Lung (tissue), 12 donors: Measurements from ENCODE around the gene FBLIM1. TPM values are rescaled to one million over a fixed set of nuclear protein-coding genes. Genes with fewer than 3 reads are reported as not detected.

Experiments
- ATAC-seq: fragments of 200-7000 bp; cut with Tn5 transposase; one replicate; pipeline ENCODE4 v1.9.1; 2020; ENCODE audit warnings: moderate number of reproducible peaks; ENCODE audit not compliant: insufficient read depth, low FRiP score
- DNase-seq, 3 donors: peaks; one replicate each; pipeline ENCODE4 v3.0.0-alpha.2; 2013 to 2017
- H3K27ac ChIP-seq, 2 donors: one replicate each; pipeline ENCODE4 v1.5.1; 2013; ENCODE audit warnings: mild to moderate bottlenecking in 2 of 2, moderate library complexity in 2 of 2, control low read depth in 1 of 2, inconsistent platforms in 1 of 2, low read depth in 1 of 2, low read length in 1 of 2
- H3K27me3 ChIP-seq, 3 donors: one replicate each; pipeline ENCODE4 v1.5.1; 2013; ENCODE audit warnings: low read length in 2 of 3; ENCODE audit not compliant: control insufficient read depth in 3 of 3, insufficient read depth in 3 of 3
- H3K36me3 ChIP-seq, 4 donors: one replicate each; pipeline ENCODE4 v1.5.1; 2013; ENCODE audit warnings: low read length in 4 of 4, mild to moderate bottlenecking in 1 of 4, moderate library complexity in 1 of 4; ENCODE audit not compliant: control insufficient read depth in 4 of 4, insufficient read depth in 4 of 4
- H3K4me1 ChIP-seq, 5 donors: one replicate each; pipeline ENCODE4 v1.5.1; 2013; ENCODE audit warnings: low read length in 5 of 5, mild to moderate bottlenecking in 2 of 5, moderate library complexity in 1 of 5; ENCODE audit not compliant: control insufficient read depth in 5 of 5, insufficient read depth in 5 of 5
- H3K4me3 ChIP-seq: one replicate; pipeline ENCODE4 v1.5.1; 2013; ENCODE audit warnings: mild to moderate bottlenecking, control low read depth, moderate library complexity
- H3K9ac ChIP-seq, 2 donors: one replicate each; pipeline ENCODE4 v1.5.1; 2013; ENCODE audit warnings: low read length in 2 of 2, control low read depth in 1 of 2; ENCODE audit not compliant: insufficient read depth in 1 of 2
- H3K9me3 ChIP-seq, 4 donors: one replicate each; pipeline ENCODE4 v1.5.1; 2013; ENCODE audit warnings: low read length in 3 of 4, mild to moderate bottlenecking in 1 of 4, moderate library complexity in 1 of 4; ENCODE audit not compliant: control insufficient read depth in 4 of 4, insufficient read depth in 3 of 4
- WGBS, 2 donors: extraction: QIAGEN DNeasy Blood & Tissue Kit; methylation state at CpG; one replicate each; pipeline ENCODE4 v1.1.7; 2013; 5-methylcytosine and 5-hydroxymethylcytosine counted together
- polyA plus RNA-seq, 2 donors: library from polyadenylated mRNA; stranded (reverse); fragments of 200-250 nt; gene quantifications; one replicate each; pipeline ENCODE4 v1.2.1, GENCODE V29; 2013
- total RNA-seq, 2 donors: library from RNA; depleted of rRNA in 1 of 2; stranded (reverse); fragments of >200 nt in 1 of 2; gene quantifications; one replicate each; pipeline ENCODE4 v1.2.1, GENCODE V29; 2014 to 2021
- TF ChIP-seq, protein P1 (sequence below): IDR thresholded peaks from 2 replicates; pipeline ENCODE4 v1.5.1; 2012; ENCODE audit warnings: mild to moderate bottlenecking; ENCODE audit errors: control extremely low read depth, extremely low read depth
- donor health status: control.
- donor health status: control.
- donor health status: Bipolar disorder and iron deficiency.
- donor health status: healthy.
- donor health status: DM: yes; HTN: yes; CAD: no.

Gene FBLIM1
- total and polyA plus RNA-seq, 4 donors = 15.8 to 55.0 (median 31.8) TPM

GRCh38 chr1:15764890-15765289 is 6.3 kb downstream of the FBLIM1 start:
- Histone ChIP-seq H3K27me3 (no peaks in the 10 kb centered on the region), H3K27ac (no peak overlapping the region), H3K4me1 (peaks cover 0 to 30% (median 9%) of the 10 kb centered on the region in 5 donors), H3K9me3 (no peaks in the 10 kb centered on the region), H3K9ac (no peak overlapping the region), H3K4me3 (no peak overlapping the region), H3K36me3 (peaks cover 0 to 31% (median 9%) of the 10 kb centered on the region in 4 donors)
- WGBS, 2 donors = 84 to 87% methylated on average over 15 of the region's 15 CpGs
- TF ChIP-seq, protein P1, sequence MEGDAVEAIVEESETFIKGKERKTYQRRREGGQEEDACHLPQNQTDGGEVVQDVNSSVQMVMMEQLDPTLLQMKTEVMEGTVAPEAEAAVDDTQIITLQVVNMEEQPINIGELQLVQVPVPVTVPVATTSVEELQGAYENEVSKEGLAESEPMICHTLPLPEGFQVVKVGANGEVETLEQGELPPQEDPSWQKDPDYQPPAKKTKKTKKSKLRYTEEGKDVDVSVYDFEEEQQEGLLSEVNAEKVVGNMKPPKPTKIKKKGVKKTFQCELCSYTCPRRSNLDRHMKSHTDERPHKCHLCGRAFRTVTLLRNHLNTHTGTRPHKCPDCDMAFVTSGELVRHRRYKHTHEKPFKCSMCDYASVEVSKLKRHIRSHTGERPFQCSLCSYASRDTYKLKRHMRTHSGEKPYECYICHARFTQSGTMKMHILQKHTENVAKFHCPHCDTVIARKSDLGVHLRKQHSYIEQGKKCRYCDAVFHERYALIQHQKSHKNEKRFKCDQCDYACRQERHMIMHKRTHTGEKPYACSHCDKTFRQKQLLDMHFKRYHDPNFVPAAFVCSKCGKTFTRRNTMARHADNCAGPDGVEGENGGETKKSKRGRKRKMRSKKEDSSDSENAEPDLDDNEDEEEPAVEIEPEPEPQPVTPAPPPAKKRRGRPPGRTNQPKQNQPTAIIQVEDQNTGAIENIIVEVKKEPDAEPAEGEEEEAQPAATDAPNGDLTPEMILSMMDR = no peak
- ATAC-seq (no peak), DNase-seq (no peak)

DNA sequence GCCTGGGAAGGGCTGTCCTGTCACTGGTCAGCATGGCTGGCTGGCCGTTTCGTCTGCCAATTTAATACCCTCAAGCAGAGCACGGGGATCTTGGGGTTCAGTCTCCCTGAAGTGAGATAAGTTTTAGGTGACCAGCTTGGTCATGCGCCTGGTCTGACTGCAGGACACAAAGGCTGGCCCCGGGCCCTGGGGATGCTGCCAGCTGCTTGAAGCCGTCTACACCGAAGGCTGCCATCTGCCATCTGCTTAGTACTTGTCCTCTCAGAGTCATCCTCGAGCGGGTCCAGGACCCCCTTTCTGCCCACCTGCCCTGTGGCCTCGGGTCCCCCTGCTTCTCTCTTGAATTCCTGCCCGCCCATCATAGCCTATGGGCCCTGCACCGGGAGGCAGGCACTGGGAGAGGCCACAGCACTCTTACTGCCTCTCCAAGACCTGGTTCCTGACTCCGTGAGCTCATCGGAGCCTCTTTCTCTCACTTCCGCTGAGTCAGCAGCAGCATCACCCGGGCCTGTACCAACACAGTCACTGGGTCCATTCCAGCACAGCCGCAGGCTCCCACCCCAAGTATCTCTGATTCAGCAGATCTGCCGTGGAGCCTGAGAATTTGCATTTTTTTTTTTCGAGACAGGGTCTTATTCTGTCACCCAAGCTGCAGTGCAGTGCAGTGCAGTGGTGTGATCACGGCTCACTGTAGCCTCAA is 7.0 kb downstream of the FBLIM1 start:
- peaks cover 0 to 22% (median 9%) of the 10 kb centered on the region in 5 donors for H3K4me1 ChIP-seq
- no peaks in the 10 kb centered on the region for H3K9me3 ChIP-seq
- ATAC-seq = no peak

DNA sequence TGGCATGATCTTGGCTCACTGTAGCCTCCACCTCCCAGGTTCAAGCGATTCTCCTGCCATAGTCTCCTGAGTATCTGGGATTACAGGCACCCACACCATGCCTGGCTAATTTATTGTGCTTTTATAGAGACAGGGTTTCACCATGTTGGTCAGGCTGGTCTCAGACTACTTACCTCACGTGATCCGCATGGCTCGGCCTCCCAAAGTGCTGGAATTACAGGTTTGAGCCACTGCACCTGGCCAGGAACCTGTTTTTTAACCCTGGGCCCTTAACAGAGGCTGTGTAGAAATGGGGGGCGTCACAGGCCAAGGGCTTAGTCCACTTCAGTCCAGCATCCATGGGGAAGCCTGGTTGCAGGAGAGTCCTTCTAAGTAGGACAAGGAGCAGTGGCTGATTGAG is 9.3 kb downstream of the FBLIM1 start:
- 91 to 95% methylated on average over 5 of the region's 5 CpGs for WGBS, 2 donors
- H3K4me3 ChIP-seq = no peak overlapping the region

More for the DNA sequence above, 7.0 kb downstream of the FBLIM1 start:
- 88 to 90% methylated on average over 20 of the region's 20 CpGs for WGBS, 2 donors
- TF ChIP-seq, protein P1 = no peak
- DNase-seq = no peak
- Histone ChIP-seq H3K4me3 (no peak overlapping the region), H3K9ac (no peak overlapping the region), H3K36me3 (peaks cover 0 to 33% (median 15%) of the 10 kb centered on the region in 4 donors), H3K27me3 (no peaks in the 10 kb centered on the region), H3K27ac (no peak overlapping the region)

More for the DNA sequence above, 9.3 kb downstream of the FBLIM1 start:
- TF ChIP-seq, protein P1 = no peak
- ATAC-seq (no peak), DNase-seq (no peak)
- Histone ChIP-seq H3K9me3 (no peaks in the 10 kb centered on the region), H3K9ac (no peak overlapping the region), H3K27me3 (no peaks in the 10 kb centered on the region), H3K36me3 (peaks cover 0 to 51% (median 25%) of the 10 kb centered on the region in 4 donors), H3K27ac (no peak overlapping the region), H3K4me1 (peaks cover 0 to 5% (median 0%) of the 10 kb centered on the region in 5 donors)
